ENCODE data around the gene PLK1. TPM values are rescaled to one million over a fixed set of nuclear protein-coding genes. Genes with fewer than 3 reads are reported as not detected.
"Not testable (repeated sequence)": the region's sequence is repeated elsewhere in the genome, so short reads cannot be mapped to it uniquely, and the experiment has no call there.

The PLK1 gene
- total RNA-seq, result 3.5 TPM
- polyA plus RNA-seq, result 1.3 TPM

- WGBS, result under 1% methylated on average over 75 of the region's 75 CpGs
- Histone ChIP-seq H3K4me3 (ENCODE audit: low read depth, low read length) (peak within 1 kb of the TSS; percentile 52), H3K36me3 (ENCODE audit: insufficient read depth) (no peaks in the 10 kb centered on the region), H3K4me1 (ENCODE audit: insufficient read depth) (no peaks in the 10 kb centered on the region), H3K27ac (ENCODE audit: low read depth) (no peak within 1 kb of the TSS)
- peak; percentile 66 for DNase-seq (ENCODE audit: extremely low spot score)
These were observed at the start of gene PLK1 for GRCh38 chr16:23678430-23679273. PLK1 (plus strand) TSS chr16:23678889; CDS start chr16:23678933, 44 bp downstream.

GRCh38 chr16:23629516-23629915, 49.2 kb upstream of the PLK1 start:
- no peak for DNase-seq (ENCODE audit: extremely low spot score)
- Histone ChIP-seq H3K27ac (ENCODE audit: low read depth) (no peak overlapping the region), H3K36me3 (ENCODE audit: insufficient read depth) (peaks cover 2% of the 10 kb centered on the region), H3K4me3 (ENCODE audit: low read depth, low read length) (no peak overlapping the region), H3K4me1 (ENCODE audit: insufficient read depth) (no peaks in the 10 kb centered on the region)
- WGBS, result 94% methylated on average over 8 of the region's 8 CpGs

DNA sequence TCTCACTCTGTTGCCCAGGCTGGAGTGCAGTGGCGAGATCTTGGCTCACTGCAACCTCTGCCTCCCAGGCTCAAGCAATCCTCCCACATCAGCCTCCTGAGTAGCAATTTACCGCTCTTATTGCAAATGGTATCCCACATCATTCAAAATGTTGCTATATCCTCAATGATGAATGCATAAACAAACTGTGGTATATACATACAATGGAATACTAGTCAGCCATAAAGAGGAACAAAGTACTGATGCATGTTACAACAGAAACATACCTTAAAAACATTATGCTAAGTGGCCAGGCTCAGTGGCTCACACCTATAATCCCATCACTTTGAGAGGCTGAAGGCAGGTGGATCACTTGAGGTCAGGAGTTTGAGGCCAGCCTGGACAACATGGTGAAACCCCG, 46.8 kb upstream of the PLK1 start:
- not testable (repeated sequence) for H3K27ac ChIP-seq (ENCODE audit: low read depth); DNase-seq (ENCODE audit: extremely low spot score); H3K4me3 ChIP-seq (ENCODE audit: low read depth, low read length); H3K4me1 ChIP-seq (ENCODE audit: insufficient read depth); H3K36me3 ChIP-seq (ENCODE audit: insufficient read depth)
- WGBS, result over 99% methylated on average over 3 of the region's 3 CpGs

DNA sequence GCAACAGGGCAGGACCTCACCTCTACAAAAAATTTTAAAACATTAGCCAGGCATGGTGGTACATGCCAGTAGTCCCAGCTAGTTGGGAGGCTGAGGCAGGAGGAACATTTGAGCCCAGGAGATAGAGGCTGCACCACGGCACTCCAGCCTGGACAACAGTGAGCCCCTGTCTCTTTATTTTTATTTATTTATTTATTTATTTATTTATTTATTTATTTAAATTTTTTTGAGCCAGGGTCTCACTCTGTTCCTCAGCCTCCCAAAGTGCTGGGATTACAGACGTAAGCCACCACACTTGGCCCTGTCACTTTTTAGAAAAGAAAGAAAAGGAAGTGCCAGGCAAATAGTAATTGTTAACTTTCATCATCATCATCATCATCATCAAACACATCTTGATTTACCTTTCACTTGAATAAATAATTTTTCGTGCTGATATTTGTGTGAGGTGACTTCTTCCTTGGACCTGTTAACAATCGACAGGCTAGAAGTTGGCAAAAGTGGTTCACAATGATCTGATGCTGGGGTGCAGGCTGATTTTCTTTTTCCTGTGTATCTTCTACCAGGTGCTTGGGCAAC, 44.1 kb upstream of the PLK1 start:
- peaks cover 3% of the 10 kb centered on the region for H3K36me3 ChIP-seq (ENCODE audit: insufficient read depth)
- H3K27ac ChIP-seq (ENCODE audit: low read depth), result no peak overlapping the region
- H3K4me3 ChIP-seq (ENCODE audit: low read depth, low read length), result no peak overlapping the region
- DNase-seq (ENCODE audit: extremely low spot score), result no peak
- H3K4me1 ChIP-seq (ENCODE audit: insufficient read depth), result no peaks in the 10 kb centered on the region
- 96% methylated on average over 4 of the region's 4 CpGs for WGBS

DNA sequence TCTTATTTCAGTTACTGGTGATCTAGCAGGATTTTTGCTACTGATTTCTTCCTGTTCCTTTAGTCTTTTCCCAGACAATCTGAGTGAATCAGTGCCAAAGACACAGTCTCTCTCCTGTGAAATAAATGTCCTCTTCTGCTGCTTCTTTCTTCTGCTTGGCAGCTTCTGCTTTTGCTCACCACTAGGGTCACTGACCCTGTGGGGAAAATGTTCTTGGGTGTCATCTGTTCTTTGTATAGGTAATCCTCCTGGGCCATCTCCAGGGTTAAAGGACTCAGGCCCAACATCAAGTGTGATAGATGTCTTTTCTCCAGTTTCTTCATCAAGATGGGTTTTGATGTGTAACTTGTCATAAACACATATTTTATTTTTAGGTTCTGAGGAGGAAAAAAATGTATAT, 42.7 kb upstream of the PLK1 start:
- no peak overlapping the region for H3K27ac ChIP-seq (ENCODE audit: low read depth)
- no peak for DNase-seq (ENCODE audit: extremely low spot score)
- H3K36me3 ChIP-seq (ENCODE audit: insufficient read depth), result peaks cover 3% of the 10 kb centered on the region
- H3K4me1 ChIP-seq (ENCODE audit: insufficient read depth), result no peaks in the 10 kb centered on the region
- no peak overlapping the region for H3K4me3 ChIP-seq (ENCODE audit: low read depth, low read length)

DNA sequence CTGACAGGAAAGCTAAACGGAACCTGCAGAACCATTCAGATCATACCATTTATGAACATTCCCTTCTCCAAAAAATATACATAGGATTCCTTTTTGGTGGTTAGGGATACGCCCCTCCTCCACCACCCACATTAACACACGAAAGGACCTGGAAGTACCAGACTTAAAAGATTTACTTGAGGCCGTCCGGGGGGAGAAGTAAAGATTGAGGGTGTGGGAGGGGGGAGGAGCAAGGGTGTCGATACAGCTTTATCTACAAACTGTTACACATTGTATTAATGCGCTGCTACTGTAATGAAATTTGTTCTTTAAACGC, 38.1 kb upstream of the PLK1 start:
- H3K4me3 ChIP-seq (ENCODE audit: low read depth, low read length), result peak overlapping the region; percentile 84
- WGBS, result under 1% methylated on average over 8 of the region's 8 CpGs
- no peak overlapping the region for H3K27ac ChIP-seq (ENCODE audit: low read depth)
- H3K36me3 ChIP-seq (ENCODE audit: insufficient read depth), result peaks cover under 1% of the 10 kb centered on the region
- no peak for DNase-seq (ENCODE audit: extremely low spot score)
- no peaks in the 10 kb centered on the region for H3K4me1 ChIP-seq (ENCODE audit: insufficient read depth)

GRCh38 chr16:23640931-23641765, 37.5 kb upstream of the PLK1 start, which contains the start of the genes DCTN5 and PALB2:
DCTN5 (plus strand) TSS chr16:23641466; CDS start chr16:23641543, 77 bp downstream.
PALB2 (minus strand) TSS chr16:23641310; CDS start chr16:23641157, 153 bp downstream.
- DNase-seq (ENCODE audit: extremely low spot score), result peak; percentile 76
- under 1% methylated on average over 64 of the region's 64 CpGs for WGBS
- H3K4me3 ChIP-seq (ENCODE audit: low read depth, low read length), result peak within 1 kb of the TSS; percentile 84
- H3K27ac ChIP-seq (ENCODE audit: low read depth), result no peak within 1 kb of the TSS
- H3K36me3 ChIP-seq (ENCODE audit: insufficient read depth), result peaks cover 2% of the 10 kb centered on the region
- no peaks in the 10 kb centered on the region for H3K4me1 ChIP-seq (ENCODE audit: insufficient read depth)

- no peaks in the 10 kb centered on the region for H3K4me1 ChIP-seq (ENCODE audit: insufficient read depth)
- WGBS, result 72% methylated on average over 14 of the region's 14 CpGs
- DNase-seq (ENCODE audit: extremely low spot score), result no peak
- H3K4me3 ChIP-seq (ENCODE audit: low read depth, low read length), result peak overlapping the region; percentile 84
- H3K36me3 ChIP-seq (ENCODE audit: insufficient read depth), result peaks cover 2% of the 10 kb centered on the region
- no peak overlapping the region for H3K27ac ChIP-seq (ENCODE audit: low read depth)
These were observed 36.4 kb upstream of the PLK1 start for GRCh38 chr16:23642246-23642774.

GRCh38 chr16:23650674-23651416, 27.8 kb upstream of the PLK1 start:
- H3K4me3 ChIP-seq (ENCODE audit: low read depth, low read length), result no peak overlapping the region
- H3K36me3 ChIP-seq (ENCODE audit: insufficient read depth), result no peaks in the 10 kb centered on the region
- H3K4me1 ChIP-seq (ENCODE audit: insufficient read depth), result no peaks in the 10 kb centered on the region
- WGBS, result 89% methylated on average over 4 of the region's 4 CpGs
- H3K27ac ChIP-seq (ENCODE audit: low read depth), result no peak overlapping the region
- no peak for DNase-seq (ENCODE audit: extremely low spot score)

DNA sequence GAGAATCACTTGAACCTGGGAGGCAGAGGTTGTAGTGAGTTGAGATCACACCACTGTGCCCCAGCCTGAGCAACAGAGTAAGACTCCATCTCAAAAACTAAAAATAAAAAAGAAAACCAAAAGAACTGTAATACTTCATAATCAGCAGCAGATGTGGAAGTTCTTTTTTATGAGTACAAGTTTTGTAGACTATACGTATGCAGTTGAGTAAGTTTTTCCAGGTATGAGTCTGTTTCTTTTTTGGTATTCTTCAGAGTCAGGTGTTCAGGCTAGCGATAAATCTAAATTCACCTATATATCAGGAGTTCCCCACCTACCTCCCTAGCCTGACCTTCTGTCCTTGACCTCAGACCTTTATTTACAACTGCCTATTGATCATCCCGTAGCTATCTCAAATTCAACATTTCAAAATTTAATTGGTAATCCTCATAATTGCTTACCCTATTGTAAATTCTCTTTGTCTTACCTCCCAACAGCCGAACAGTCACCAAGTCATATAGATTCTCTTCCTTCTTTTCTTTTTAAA, 26.7 kb upstream of the PLK1 start:
- H3K4me1 ChIP-seq (ENCODE audit: insufficient read depth), result no peaks in the 10 kb centered on the region
- no peak overlapping the region for H3K27ac ChIP-seq (ENCODE audit: low read depth)
- no peaks in the 10 kb centered on the region for H3K36me3 ChIP-seq (ENCODE audit: insufficient read depth)
- no peak for DNase-seq (ENCODE audit: extremely low spot score)
- H3K4me3 ChIP-seq (ENCODE audit: low read depth, low read length), result no peak overlapping the region
- 96% methylated on average over 4 of the region's 4 CpGs for WGBS

GRCh38 chr16:23663918-23664317, 14.8 kb upstream of the PLK1 start:
- H3K4me1 ChIP-seq (ENCODE audit: insufficient read depth), result no peaks in the 10 kb centered on the region
- no peak overlapping the region for H3K27ac ChIP-seq (ENCODE audit: low read depth)
- peaks cover 5% of the 10 kb centered on the region for H3K36me3 ChIP-seq (ENCODE audit: insufficient read depth)
- no peak for DNase-seq (ENCODE audit: extremely low spot score)
- 96% methylated on average over 2 of the region's 2 CpGs for WGBS
- no peak overlapping the region for H3K4me3 ChIP-seq (ENCODE audit: low read depth, low read length)

- Histone ChIP-seq H3K27ac (ENCODE audit: low read depth) (no peak overlapping the region), H3K4me1 (ENCODE audit: insufficient read depth) (no peaks in the 10 kb centered on the region), H3K4me3 (ENCODE audit: low read depth, low read length) (no peak overlapping the region), H3K36me3 (ENCODE audit: insufficient read depth) (peaks cover 5% of the 10 kb centered on the region)
- 92% methylated on average over 7 of the region's 7 CpGs for WGBS
- DNase-seq (ENCODE audit: extremely low spot score), result no peak
These were observed 11.9 kb upstream of the PLK1 start for GRCh38 chr16:23666571-23667354.
